Stimulated activated CD4-positive, alpha-beta T cell treated with anti-CD3 and anti-CD28 coated beads, Interleukin-1b, Interleukin-23, amount 100 ng/mL, for 24 hours (primary cell): Measurements from ENCODE around the gene TRIM15.
A peak's percentile ranks its signal among the peaks of the same experiment; 100 is the strongest.
"Not testable (repeated sequence)": the region's sequence is repeated elsewhere in the genome, so short reads cannot be mapped to it uniquely, and the experiment has no call there.

Experiments used
- DNase-seq, 4 experiments: peaks; one replicate each; pipeline ENCODE4 v3.0.0-alpha.2; 2020; ENCODE audit warnings: low read depth in 4 of 4, low spot score in 1 of 4

Gene TRIM15

DNA sequence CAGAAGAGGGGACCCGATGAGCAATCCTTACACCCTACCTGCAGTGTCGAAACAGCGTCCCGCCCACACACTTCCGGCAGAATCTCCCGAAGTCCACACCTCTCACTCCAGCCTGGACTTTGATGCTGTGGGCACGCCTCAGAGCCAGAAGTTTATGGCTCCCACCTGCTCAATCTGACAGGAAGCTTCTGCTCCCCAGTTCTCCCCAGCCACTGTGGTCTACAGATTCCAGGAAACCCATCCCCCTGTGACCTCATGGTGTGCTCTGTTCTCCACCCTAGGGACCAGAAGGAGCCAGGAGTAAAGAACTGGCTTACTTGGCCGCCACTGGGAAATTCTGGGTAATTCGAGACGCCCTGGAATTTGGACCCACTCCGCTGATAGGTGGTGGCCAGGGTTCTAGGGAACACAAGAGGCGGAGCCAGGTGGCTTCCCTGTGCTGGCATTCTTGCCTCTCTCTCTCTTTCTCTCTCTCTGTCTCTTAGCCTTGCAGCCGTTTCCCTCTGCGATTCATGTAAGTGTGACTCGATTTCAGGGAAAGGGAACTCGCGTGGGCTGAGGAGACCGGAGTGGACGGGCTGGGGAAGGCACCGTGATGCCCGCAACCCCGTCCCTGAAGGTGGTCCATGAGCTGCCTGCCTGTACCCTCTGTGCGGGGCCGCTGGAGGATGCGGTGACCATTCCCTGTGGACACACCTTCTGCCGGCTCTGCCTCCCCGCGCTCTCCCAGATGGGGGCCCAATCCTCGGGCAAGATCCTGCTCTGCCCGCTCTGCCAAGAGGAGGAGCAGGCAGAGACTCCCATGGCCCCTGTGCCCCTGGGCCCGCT, at the start of gene TRIM15:
TSS of gene TRIM15 (plus strand) at position 457 of the 828 bp plus-strand sequence. CDS start at position 596, 139 bp downstream.
- DNase-seq, result peak in 3 of 4 experiments; percentile 13 to 42 (median 27)

DNA sequence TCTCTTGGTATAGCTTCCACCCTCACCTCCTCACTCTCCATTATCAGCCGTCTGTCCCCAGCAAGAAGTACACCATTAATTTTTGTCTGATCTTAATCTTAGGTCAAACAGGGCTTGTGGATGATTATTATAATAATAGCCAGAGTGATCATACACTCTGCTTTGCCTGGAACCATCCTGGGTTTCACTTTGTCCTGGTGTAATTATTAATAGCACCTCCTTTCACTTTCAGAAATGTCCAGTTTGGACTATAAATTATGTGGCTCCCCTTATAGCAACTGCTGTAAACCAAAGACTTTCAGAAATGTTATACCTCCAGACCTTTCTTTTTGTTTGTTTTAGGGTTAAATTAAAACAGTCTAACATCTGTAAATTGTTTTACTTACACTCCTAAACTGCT, 49.5 kb upstream of the TRIM15 start:
- DNase-seq, result no peak

DNA sequence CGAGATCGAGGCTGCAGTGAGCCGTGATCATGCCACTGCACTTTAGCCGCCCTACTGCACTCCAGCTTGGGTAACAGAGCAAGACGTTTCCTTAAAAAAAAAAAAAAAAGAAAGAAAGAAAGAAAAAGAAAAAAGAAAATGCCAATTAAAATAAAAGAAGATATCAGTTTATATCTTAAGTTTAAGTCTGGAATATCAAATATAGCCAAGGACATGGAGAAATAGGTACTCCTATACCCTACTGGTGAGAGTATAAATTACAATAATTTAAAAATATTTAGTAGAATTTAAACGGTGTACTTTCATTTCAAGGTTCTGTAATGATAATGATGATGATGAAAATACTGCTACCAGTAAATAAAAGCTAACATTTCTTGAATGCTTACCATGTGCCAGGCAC, 46.6 kb upstream of the TRIM15 start:
- DNase-seq, result no peak

DNA sequence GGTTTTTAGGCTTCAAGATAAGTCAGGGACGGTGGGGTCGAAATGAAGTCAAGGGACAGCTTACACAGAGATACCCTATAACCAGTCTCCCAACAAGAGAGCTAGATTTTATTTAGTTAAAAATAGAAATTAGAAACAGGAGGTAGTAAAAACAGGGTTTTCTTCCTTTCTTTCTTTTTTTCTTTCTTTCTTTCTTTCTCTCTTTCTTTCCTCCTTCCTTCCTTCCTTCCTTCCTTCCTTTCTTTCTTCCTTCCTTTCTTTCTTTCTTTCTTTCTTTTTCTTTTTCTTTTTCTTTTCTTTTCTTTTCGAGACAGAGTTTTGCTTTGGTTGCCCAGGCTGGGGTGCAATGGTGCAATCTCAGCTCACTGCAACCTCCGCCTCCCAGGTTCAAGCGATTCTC, 44.7 kb upstream of the TRIM15 start:
- not testable (repeated sequence) for DNase-seq

DNA sequence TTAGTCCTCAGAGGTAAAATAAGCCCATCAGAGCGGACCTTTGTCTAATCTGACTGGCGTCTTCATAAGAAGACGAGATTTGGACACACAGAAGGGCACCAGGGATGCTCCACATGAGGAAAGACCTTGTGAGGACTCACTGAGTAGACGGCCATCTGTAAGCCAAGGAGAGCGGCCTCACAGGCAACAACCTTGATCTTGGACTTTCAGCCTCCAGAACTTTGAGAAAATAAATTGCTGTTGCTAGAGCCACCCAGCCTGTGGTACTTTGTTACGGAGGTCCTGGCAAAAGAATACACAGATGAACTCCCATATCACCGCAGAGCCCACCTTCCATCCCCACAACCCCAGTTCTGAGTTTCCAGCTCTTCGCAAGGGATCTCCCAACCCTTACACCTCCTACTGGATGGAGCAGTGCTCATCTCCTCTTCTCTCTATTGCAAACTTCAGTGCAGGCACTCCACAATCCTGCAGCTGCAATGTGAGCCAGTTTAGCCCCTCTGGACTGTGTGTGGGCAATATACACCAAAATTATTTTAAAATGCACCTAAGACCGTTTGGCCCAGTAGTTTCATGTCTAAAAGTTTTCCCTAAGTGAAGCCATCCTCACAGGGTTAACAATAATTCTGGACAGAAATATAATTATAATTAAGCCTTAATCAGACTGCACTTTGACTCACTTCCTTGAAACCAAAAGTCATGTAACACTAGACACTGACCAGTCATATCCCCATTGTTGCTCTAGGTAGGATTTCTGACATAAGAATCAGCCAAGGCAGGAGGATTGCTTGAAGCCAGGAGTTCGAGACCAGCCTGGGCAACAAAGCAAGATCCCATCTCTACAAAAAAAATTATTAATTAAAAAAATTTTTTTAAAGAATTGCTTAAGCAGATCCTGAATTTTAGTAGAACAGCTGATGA, 41.6 kb upstream of the TRIM15 start:
- no peak for DNase-seq

DNA sequence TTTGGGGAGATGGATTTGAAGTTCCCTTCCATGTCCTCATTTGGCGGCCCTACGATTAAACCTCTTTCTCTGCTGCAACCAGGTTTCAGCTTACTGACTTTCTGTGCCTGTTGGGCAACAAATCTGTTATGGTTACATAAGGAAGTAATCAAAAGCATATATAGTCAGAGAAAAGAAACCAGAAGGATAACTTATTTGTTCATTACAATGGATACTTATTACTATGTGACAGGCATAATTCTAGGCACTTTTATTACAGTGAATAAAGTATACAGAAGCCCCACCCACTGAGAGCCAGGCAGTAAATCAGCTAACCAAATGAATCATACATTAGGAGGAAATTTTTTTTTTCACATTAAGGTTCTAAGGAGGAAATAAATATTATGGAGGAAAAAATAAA, 40.8 kb upstream of the TRIM15 start:
- no peak for DNase-seq

DNA sequence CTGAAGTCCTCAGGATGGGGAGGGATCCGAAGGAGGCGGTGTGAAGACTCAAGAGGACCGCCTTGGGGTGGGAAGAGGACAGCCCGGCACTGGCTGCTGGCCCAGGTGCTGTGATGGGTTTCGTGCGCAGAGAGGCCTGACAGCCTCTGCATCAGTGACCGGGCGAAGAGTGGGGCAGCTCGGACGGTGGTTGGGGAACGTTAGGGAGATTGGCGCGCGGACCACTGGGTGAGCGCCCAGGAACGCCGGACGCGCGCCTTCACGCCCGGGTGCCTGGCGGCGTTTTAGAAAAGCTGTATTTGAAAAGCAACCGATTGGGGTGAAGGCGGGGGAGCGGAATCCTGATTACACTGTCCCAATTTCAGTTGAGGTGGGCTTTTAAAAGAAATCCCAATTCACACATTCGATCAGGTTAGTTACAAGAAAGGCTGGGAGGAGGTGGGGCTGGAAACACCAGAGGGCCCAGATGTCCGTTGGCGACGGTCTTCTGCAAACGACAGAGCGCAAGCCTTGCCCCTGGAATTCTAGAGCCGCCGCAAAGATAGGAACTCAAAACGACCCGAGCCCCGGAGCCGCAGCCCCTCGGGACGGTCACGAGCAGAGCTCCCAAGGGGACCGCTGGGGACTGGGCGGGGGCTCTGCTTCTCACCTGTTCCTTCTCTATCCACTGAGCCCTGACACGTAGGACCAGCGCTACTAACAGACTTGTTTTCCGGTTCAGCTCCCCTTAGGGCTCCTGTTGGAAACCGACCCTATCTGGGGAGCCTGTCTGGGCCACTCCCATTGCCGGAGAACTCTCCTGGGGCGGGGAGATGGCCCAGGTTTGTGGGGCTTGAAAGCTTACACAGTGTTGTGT, 35.9 kb upstream of the TRIM15 start:
- DNase-seq, result no peak

DNA sequence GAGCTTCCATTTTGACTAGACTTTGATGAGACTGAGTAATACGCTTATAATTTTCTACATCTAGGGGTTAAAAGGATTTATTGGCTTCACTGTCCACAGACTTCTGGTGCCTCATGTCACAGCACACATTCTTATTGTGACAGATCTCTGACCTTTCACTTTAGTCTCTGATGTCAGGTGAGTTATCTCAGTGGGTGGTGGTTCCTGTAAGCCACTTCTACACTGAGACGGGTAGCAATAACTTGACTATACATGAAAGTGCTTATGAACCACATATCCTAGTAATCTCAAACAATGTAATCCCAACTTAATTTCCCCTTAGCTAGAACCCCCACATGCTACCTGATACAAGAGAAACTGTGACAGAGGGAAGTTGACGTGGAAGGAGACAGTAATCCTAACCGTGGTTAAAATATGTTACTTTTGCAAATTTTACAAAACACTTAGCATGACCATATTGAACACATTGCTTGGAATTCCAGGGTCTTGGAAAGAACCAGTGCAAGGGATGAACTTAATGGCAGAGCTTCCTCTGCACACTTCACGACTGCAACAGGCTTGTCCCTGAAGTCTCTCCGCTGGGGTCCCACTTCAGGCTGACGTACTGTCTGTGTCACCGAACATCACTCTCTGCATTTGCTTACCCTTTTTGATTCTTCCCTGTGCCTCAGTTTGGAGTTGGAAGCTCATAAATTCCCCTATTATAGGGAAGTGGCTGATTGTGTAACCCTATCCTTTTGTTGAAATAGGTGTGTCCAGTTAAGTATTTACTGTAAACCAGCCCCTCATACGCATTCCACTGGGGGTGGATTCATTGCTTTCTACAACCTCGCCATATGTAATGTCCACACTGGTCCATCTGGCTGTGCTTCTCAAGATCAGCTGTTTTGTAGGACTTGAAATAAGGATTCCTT, 33.8 kb upstream of the TRIM15 start:
- DNase-seq, result no peak

DNA sequence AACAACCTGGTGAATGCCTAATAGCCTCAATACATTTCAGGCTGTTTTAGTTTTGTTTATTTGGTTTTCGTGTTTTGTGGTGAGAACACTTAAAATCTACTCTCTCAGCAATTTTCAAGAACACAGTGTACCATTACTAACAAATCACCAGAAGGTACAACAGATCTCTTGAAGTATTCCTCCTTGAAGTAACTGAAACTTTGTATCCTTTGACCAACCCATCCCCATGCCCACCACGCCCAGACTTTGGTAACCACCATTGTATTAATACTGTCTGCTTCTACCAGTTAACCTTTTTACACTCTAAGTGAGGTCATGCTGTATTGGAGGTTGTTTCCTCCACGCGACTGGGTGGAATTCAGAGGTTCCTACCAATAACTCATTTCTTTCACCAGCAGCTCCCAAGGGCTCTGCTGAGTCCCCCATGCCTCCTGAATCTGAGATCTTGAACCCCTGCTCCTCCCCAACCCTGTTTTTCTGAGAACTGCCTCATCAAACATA, 33.1 kb upstream of the TRIM15 start:
- no peak for DNase-seq

DNA sequence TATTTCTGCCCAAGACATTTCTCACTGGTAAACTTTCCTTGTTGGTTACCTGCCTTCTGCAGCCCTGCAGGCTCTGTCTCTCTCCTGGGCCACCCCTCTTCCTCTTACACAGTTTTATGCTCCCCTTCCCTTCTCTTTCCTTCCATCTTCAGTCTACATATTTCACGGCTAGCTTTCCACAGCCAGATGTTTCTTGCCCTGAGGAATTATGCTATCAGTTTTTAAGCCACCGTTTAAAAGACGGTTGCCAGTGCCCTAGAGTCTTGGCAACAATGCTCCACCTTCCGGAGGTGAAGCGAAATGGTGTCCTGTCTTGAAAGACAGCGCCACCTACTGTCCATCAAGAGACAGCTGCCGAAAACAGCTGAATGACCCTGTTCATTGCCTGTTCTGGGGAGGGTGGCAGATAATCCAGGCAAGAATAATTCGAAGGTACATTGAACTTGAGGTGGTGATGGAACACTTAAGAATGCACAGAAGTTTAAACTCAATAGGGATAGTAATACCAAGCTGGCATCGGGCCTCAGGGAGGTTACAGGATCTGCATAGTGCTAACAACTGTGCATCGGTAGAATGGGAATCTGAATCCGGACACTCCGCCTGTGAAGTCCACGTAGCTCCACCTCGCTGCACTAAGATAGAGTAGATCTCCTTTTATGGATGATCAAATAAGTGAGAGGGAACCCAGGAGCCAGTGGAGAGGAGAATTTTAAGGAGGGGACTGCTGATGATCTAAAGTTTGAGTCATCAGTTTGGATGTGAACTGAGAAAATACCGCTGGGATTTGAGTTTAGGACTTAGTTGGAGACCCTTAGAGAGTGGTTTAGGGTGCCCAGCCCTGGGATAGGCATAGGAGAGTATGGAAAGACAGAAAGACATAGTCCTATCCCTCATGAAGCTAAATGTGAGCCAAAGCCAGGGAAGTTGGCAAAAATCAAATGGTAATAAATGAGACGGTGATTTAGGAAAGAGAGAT, 32.2 kb upstream of the TRIM15 start:
- DNase-seq, result peak; percentile 22 to 48 (median 44)

DNA sequence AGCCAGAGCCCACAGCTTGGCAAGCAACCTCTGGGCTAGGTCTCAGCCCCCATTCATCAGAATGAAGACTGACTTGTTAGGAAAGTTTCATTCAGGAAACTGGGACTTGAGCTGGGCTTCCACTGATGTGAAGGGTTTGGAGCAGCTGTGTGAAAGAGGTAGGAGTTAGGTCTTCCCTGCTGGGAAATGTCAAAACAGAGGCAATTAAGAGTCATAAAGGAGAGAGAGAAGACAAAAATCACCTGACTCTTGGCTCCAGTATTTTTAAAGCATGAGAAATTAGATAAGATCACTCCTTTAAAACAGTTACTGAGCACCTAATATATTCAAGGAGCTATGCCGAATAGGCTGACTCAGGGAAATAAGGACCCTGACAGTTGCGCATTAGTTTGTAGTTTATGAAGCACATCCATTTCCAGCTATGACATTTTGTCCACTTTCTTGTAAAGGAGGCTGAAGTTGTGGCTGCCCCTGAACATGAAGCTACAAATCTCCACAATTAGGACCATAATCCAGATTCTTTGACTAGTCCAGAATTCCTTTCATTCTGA, 31.3 kb upstream of the TRIM15 start:
- no peak for DNase-seq

DNA sequence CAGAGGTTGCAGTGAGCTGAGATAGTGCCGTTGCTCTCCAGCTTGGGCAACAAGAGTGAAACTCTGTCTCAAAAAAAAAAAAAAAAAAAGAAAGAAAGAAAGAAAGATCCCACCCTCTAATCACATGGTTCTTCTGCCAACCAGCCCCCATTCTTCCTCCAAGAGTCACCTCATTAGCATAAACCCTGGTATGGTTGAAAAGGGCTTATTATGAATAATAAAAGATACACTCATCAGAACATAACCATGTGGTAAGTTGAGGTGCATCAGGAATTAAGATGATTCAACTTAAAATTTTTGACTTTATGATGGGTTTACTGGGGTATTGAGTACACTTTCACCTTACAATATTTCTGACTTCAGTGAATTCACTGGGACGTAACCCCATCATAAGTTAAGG, 28.2 kb upstream of the TRIM15 start:
- no peak for DNase-seq

DNA sequence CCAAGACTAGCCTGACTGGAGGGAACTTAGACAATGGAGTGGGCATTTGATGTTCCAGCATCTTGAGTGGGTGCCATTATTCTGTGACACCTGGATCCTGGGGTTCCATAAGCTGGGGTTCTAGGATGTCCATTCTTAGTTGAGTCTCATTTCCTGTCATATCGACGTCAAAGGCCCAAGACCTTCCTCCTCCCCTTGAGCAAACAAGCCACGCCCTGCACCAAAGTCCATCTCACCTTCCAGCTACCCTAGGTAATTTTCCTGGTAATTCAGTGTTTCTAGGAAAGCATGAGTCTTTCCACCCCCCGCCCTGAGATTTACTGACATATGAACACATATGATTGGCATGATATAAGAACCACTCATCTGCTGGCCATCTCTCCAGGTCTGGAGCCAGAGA, 27.6 kb upstream of the TRIM15 start, which contains the start of gene TRIM40:
TSS of gene TRIM40 (plus strand) at position 384 of the 400 bp plus-strand sequence. CDS start 897 bp downstream, outside the sequence.
- DNase-seq, result no peak

DNA sequence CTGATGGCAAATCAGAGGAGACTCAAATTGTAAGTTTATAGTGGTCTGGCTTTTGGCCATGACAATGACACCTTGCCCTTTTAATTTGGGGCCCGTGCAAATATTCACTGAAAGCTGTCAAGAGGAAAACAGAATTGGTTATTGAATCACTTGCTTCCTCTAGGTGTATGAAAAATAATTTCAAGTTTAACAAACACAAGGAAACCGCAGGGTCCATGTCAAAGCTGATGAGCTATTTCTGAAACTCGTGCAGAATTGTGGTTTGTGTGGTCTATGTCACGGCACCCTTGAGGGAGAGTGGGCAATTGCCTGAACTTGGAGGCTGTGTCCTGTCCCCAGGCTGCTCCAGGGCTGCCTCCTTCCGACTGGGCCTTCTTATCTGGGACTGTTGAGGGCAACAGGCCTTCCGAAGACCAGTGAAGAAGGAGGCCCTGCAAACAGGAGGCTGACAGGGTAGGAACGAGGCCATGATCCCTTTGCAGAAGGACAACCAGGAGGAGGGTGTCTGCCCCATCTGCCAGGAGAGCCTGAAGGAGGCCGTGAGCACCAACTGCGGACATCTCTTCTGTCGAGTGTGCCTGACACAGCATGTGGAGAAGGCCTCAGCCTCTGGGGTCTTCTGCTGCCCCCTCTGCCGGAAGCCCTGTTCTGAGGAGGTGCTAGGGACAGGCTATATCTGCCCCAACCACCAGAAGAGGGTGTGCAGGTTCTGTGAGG, 26.6 kb upstream of the TRIM15 start:
- DNase-seq, result no peak

DNA sequence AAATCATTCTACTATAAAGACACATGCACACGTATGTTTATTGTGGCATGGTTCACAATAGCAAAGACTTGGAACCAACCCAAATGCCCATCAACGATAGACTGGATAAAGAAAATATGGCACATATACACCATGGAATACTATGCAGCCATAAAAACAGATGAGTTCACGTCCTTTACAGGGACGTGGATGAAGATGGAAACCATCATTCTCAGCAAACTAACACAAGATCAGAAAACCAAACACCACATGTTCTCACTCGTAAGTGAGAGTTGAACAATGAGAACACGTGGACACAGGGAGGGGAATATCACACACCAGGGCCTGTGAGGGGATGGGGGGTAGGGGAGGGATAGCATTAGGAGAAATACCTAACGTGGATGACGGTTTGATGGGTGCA, 23.1 kb upstream of the TRIM15 start:
- not testable (repeated sequence) for DNase-seq

DNA sequence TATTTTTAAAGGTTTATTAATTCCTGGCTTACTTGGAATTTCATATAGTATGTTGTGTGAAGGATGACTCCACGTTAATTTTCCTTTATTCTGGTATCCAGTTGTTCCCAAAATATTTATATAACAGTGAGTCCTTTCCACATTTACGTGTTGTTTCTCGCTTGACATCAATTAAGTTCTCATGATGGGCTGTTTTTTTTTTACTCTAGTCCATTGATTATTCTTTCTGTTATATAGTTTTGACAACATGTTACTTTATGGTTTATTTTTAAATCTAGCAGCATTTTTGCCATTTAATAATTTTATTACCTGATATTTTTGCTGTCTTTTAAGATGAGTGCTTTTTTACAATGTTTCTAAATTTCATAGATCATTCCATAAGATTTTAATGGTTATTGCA, 20.7 kb upstream of the TRIM15 start:
- no peak for DNase-seq

DNA sequence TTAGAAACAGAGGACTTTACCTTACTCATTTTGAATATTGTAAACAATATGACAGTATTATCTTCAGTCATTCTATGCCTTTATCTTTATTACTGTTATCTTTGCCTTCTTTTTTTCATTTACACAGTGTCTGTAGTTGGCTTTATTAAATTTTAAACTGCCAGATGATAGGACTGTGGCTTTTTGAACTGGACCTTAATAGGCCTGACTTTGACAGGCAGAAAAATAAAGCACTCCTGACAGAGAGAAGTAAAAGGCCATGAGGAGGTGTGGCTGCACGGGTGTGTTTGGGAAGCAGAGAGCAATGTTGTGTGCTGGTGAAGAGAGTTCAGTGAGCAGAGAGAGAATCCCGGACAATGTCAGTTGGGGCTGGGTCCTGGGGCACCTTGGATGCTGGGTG, 19.6 kb upstream of the TRIM15 start:
- no peak for DNase-seq

DNA sequence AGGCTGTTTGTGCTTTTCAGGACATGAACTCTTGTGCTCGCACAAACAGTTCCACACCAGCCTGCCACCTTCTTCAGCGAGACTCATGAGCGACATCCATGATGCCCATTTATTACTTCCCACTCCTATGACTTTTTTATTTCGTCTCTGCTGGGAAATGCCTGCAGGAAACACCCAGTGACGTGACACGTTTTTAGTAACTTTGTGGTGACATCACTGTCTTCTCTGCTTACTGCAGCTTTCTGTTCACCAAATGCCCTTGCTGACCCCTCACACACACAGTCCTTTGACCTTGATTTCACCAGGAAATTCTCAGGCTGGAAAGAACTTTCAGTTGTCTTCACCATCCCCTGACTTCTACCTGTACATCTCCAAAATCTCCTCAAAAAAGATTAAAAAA, 18.5 kb upstream of the TRIM15 start:
- DNase-seq, result no peak
